Kidney (tissue), 22 donors: Measurements from ENCODE around the gene FCER1G. TPM values are rescaled to one million over a fixed set of nuclear protein-coding genes. Genes with fewer than 3 reads are reported as not detected.

Source experiments
- DNase-seq, 5 donors: peaks; one replicate each; pipeline ENCODE4 v3.0.0-alpha.2; 2013 to 2020
- FAIRE-seq: peaks from 2 replicates; lab custom pipeline; 2012; peaks lifted over from hg19 to GRCh38; lab: Jason Lieb, UNC
- H3K27ac ChIP-seq, 2 donors: one replicate each; pipeline ENCODE4 v1.7.0; 2013; ENCODE audit warnings: low read depth in 2 of 2, low read length in 2 of 2, inconsistent platforms in 1 of 2
- H3K27me3 ChIP-seq: one replicate; pipeline ENCODE4 v1.7.1; 2013; ENCODE audit warnings: low read length, inconsistent platforms; ENCODE audit not compliant: control insufficient read depth, insufficient read depth
- H3K36me3 ChIP-seq, 3 donors: one replicate each; pipeline versions ENCODE4 v1.7.0 to v1.7.1; 2013; ENCODE audit warnings: low read length in 3 of 3, control low read depth in 1 of 3, inconsistent platforms in 1 of 3; ENCODE audit not compliant: insufficient read depth in 3 of 3, control insufficient read depth in 2 of 3
- H3K4me1 ChIP-seq, 3 donors: one replicate each; pipeline versions ENCODE4 v1.7.0 to v1.7.1; 2013; ENCODE audit warnings: low read length in 3 of 3, inconsistent platforms in 1 of 3, low read depth in 1 of 3; ENCODE audit not compliant: control insufficient read depth in 2 of 3, insufficient read depth in 2 of 3
- H3K4me3 ChIP-seq, 3 donors: one replicate each; pipeline versions ENCODE4 v1.7.0 to v1.8.1; 2013; ENCODE audit warnings: low read length in 3 of 3, control low read depth in 1 of 3, inconsistent platforms in 1 of 3
- H3K9ac ChIP-seq, 3 donors: one replicate each; pipeline versions ENCODE4 v1.7.0 to v1.7.1; 2013; ENCODE audit warnings: low read length in 3 of 3, control low read depth in 1 of 3, inconsistent platforms in 1 of 3
- H3K9me3 ChIP-seq, 3 donors: one replicate each; pipeline versions ENCODE4 v1.7.0 to v1.7.1; 2013; ENCODE audit warnings: low read length in 3 of 3, control low read depth in 1 of 3, inconsistent platforms in 1 of 3; ENCODE audit not compliant: control insufficient read depth in 2 of 3, insufficient read depth in 1 of 3
- CTCF ChIP-seq: IDR thresholded peaks from 3 replicates; pipeline ENCODE4 v1.5.1; 2012; ENCODE audit warnings: mild to moderate bottlenecking, moderate library complexity, borderline replicate concordance; ENCODE audit not compliant: insufficient read depth; ENCODE audit errors: extremely low read depth
- intact Hi-C: fragments of 100-400 bp; cut with DNase I; formaldehyde crosslinking; loops from one replicate; pipeline ENCODE4 v1.11.1; 2022
- long read RNA-seq, 10 donors: library from polyadenylated mRNA in 1 of 10; unstranded in 1 of 10; transcript quantifications; one replicate each; pipeline ENCODE4 v2.0.0 and lab custom pipeline, GENCODE V29; 2021 to 2026
- polyA plus RNA-seq: library from polyadenylated mRNA; stranded (reverse); fragments of 350-450 nt; fragmentation: Illumina TruSeq; extraction: RNeasy Lipid Tissue Mini Kit (QIAGEN cat#74804); gene quantifications from one replicate; pipeline ENCODE4 v1.2.3, GENCODE V29; 2014; ENCODE audit warnings: low read depth, low replicate concordance; ENCODE audit not compliant: insufficient read depth
- total RNA-seq: library from RNA; stranded (reverse); fragmentation: NEBNext Ultra II Directional; extraction: Animal tissue kit (Norgen Biotek cat#: 25700); gene quantifications from one replicate; pipeline ENCODE4 v1.2.1, GENCODE V29; 2021
- donor health status: control.
- donor health status: control.
- donor health status: control.
- donor health status: control.
- donor health status: control.
- donor health status: DM: yes; HTN: yes; CAD: no.
- donor health status: Normal renal cell carcinoma (clear cell type).

Gene FCER1G
- total RNA-seq: 43.4 TPM
- 38.9 TPM for polyA plus RNA-seq
- long read RNA-seq, donor 1, partial matches to known transcripts: 0 of 4 reads
- long read RNA-seq, donor 1, other reads (novel, unspliced or antisense): 0 of 4 reads
- long read RNA-seq, donor 2, partial matches to known transcripts: 0 of 3 reads
- long read RNA-seq, donor 2, other reads (novel, unspliced or antisense): 0 of 3 reads
- long read RNA-seq, donor 3, transcript FCER1G-201 (5 exons, 591 nt): major isoform, 7 of 8 reads
- long read RNA-seq, donor 3, partial matches to known transcripts: 0 of 8 reads
- long read RNA-seq, donor 3, other reads (novel, unspliced or antisense): 0 of 8 reads
- long read RNA-seq, donor 4, partial matches to known transcripts: 0 of 2 reads
- long read RNA-seq, donor 4, other reads (novel, unspliced or antisense): 0 of 2 reads
- long read RNA-seq, donor 5, partial matches to known transcripts: 0 of 2 reads
- long read RNA-seq, donor 5, other reads (novel, unspliced or antisense): 0 of 2 reads
- long read RNA-seq, donor 6, transcript FCER1G-201 (5 exons, 591 nt): major isoform, 16 of 17 reads
- long read RNA-seq, donor 6, partial matches to known transcripts: 0 of 17 reads
- long read RNA-seq, donor 6, other reads (novel, unspliced or antisense): 0 of 17 reads
- long read RNA-seq, donor 7, transcript FCER1G-201 (5 exons, 591 nt): major isoform, 11 of 17 reads
- long read RNA-seq, donor 7, partial matches to known transcripts: 3 of 17 reads
- long read RNA-seq, donor 7, other reads (novel, unspliced or antisense): 1 of 17 reads
- long read RNA-seq, donor 8, transcript FCER1G-201 (5 exons, 591 nt): major isoform, 7 of 7 reads
- long read RNA-seq, donor 8, partial matches to known transcripts: 0 of 7 reads
- long read RNA-seq, donor 8, other reads (novel, unspliced or antisense): 0 of 7 reads
- long read RNA-seq, donor 9, partial matches to known transcripts: 0 of 3 reads
- long read RNA-seq, donor 9, other reads (novel, unspliced or antisense): 0 of 3 reads
- long read RNA-seq, donor 10, transcript FCER1G-201 (5 exons, 591 nt): major isoform, 6 of 6 reads
- long read RNA-seq, donor 10, partial matches to known transcripts: 0 of 6 reads
- long read RNA-seq, donor 10, other reads (novel, unspliced or antisense): 0 of 6 reads

DNA sequence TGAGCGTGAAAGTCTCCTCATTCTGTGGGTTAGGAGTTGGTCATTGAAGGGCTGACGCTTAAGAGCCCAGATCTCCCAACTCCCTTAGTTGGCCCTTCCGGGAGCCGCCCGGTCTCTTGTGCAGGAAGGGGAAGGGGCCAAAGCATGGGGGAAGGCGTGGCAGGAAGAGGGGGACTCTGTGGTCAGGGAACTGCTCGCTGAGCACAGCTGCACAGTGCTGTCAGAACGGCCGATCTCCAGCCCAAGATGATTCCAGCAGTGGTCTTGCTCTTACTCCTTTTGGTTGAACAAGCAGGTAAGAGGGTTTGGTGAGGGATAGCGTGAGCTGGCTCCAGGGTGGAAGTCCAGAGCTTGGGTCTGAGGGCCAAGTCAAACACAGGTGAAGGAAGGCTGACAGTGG is at the start of gene FCER1G:
Gene FCER1G, plus strand, starts transcription at position 220 of the 400 bp plus-strand sequence. Its CDS starts 27 bp downstream, at position 247.
- DNase-seq (peak in 1 of 5 donors; percentile 77), FAIRE-seq (no peak)
- intact Hi-C loops: loop anchor here (10.0 kb wide), 1 partner anchor 160 kb away; no protein-coding TSS in a partner anchor
- TF ChIP-seq CTCF: no peak
- H3K4me1 ChIP-seq: peaks cover 0 to 10% (median 4%) of the 10 kb centered on the region in 3 donors
- no peaks in the 10 kb centered on the region for H3K27me3 ChIP-seq
- peaks cover 16 to 36% (median 29%) of the 10 kb centered on the region in 3 donors for H3K36me3 ChIP-seq
- peak within 1 kb of the TSS in 1 of 2 donors; percentile 56 for H3K27ac ChIP-seq
- no peak within 1 kb of the TSS for H3K4me3 ChIP-seq
- H3K9ac ChIP-seq: no peak within 1 kb of the TSS
- H3K9me3 ChIP-seq: no peaks in the 10 kb centered on the region

DNA sequence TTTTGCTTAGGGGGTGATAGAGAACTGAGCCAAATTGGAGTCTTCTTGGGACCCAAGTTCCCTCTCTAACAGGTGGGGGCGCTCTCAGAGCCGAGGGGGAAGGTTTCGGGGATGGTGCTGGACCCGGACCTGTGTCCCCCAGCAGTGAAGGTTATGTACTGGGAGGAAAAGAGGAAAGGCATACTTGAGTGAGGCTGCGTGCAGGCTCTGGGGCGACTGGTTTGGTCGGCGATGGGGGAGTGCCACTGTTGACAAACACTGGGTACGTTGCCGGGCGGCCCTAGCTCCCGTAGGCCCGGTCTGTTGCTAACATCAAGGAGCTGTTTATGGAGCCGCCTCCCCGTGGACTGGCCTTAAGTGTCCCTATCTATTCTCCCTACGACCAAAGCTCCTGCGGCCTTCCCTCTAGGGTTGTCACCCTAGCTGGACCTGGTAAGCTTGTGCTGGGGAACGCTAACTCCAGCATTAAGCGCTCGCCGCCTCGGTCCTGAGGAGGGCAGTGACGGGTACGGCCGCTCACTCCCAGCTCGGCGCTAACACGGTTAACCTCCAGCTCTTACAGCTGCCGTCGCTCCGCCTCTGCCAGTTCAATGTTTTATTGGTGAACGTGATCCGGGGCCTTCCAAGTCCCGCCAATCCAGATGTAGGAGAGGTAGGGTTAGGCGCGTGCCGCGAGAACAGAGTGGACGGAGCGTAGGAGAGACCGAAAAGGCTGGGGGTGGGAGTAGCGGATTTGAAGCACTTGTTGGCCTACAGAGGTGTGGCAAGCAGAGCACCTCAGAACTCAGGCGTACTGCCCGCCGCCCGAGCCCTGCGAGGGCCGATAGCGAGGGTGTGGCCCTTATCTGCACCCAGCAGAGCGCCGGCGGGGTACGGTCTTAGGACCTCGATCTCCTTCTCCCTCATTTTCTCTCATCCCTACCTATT is 49.1 kb upstream of the FCER1G start, which contains the start of gene PPOX:
Gene PPOX, plus strand, starts transcription at position 685 of the 927 bp plus-strand sequence. CDS start 422 bp downstream, outside the sequence.
- Histone ChIP-seq H3K4me1 (peaks cover 0 to 11% (median 0%) of the 10 kb centered on the region in 3 donors), H3K27me3 (no peaks in the 10 kb centered on the region), H3K27ac (peak within 1 kb of the TSS; percentile 69 to 92), H3K9me3 (no peaks in the 10 kb centered on the region), H3K4me3 (peak within 1 kb of the TSS; percentile 88 to 94 (median 91)), H3K36me3 (peaks cover 6 to 30% (median 9%) of the 10 kb centered on the region in 3 donors), H3K9ac (peak within 1 kb of the TSS; percentile 77 to 91 (median 90))
- TF ChIP-seq CTCF: peak; percentile 14
- intact Hi-C loops: no loop called here
- FAIRE-seq (peak; percentile 92), DNase-seq (peak; percentile 97 to 99 (median 98))
